ENCODE results near the gene CHPF. TPM values are rescaled to one million over a fixed set of nuclear protein-coding genes. Genes with fewer than 3 reads are reported as not detected.

Gene CHPF
- total and polyA plus RNA-seq, 10 of the 15 experiments (the other 5 are each of a cell fraction or from before 2014, with no cell fraction given): 0.09 to 17.4 (median 8.3) TPM; not detected in 1

- POLR2A ChIA-PET: no interaction called here
- Histone ChIP-seq H3K9ac (ENCODE audit: control insufficient read depth, insufficient read depth, low read length) (no peak overlapping the region), H3K36me3 (ENCODE audit: control insufficient read depth in 2 of 2, insufficient read depth in 2 of 2, low read length in 1 of 2) (peaks cover 0 to 2% of the 10 kb centered on the region in 2 experiments; a peak in 1 of 4 replicates), H3K4me2 (ENCODE audit: control insufficient read depth, insufficient read depth) (no peak overlapping the region), H2AFZ (ENCODE audit: control insufficient read depth, low read depth, low read length) (no peak overlapping the region), H3K9me3 (replicated peaks; ENCODE audit: control insufficient read depth, insufficient read depth, low read length) (no peaks in the 10 kb centered on the region), H4K20me1 (ENCODE audit: control insufficient read depth, insufficient read depth) (no peaks in the 10 kb centered on the region), H3K4me1 (ENCODE audit: control insufficient read depth, insufficient read depth, low read length) (no peaks in the 10 kb centered on the region), H3K4me3 (no peak overlapping the region), H3K27ac (ENCODE audit: control insufficient read depth, insufficient read depth) (no peak overlapping the region), H3K79me2 (ENCODE audit: control insufficient read depth, insufficient read depth, low read length) (no peaks in the 10 kb centered on the region), H3K27me3 (replicated peaks in 1 of 2; ENCODE audit: control insufficient read depth in 2 of 2, insufficient read depth in 2 of 2, low read length in 1 of 2) (peaks cover 12 to 14% of the 10 kb centered on the region in 2 experiments; a peak in 3 of 4 replicates)
- ATAC-seq: peak; percentile 42
- no peak for TF ChIP-seq MXI1 (IDR thresholded peaks at IDR 0.05; ENCODE audit: low read depth, low read length)
- no peak for TF ChIP-seq CBX5 (IDR thresholded peaks at IDR 0.05; ENCODE audit: low read depth)
- no peak for TF ChIP-seq USF2 (IDR thresholded peaks at IDR 0.05; ENCODE audit: borderline replicate concordance, low read depth, low read length)
- no peak for TF ChIP-seq KLF5 (IDR thresholded peaks at IDR 0.05; ENCODE audit: partially characterized antibody)
- no peak for TF ChIP-seq SMC3 (IDR thresholded peaks at IDR 0.05; ENCODE audit: borderline replicate concordance, low read length)
- no peak for TF ChIP-seq TAF1 (IDR thresholded peaks at IDR 0.05; ENCODE audit: borderline replicate concordance, low read depth, low read length)
- TF ChIP-seq RB1 (IDR thresholded peaks at IDR 0.05; ENCODE audit: borderline replicate concordance): no peak
- no peak for TF ChIP-seq DPF2 (IDR thresholded peaks at IDR 0.05)
- BruUV-seq (replicated peaks): no TSS peak
- FAIRE-seq: no peak
- SMC1A ChIA-PET (ENCODE audit: uncharacterized antibody, unreplicated experiment): no interaction called here
- intact Hi-C loops (cut with micrococcal nuclease; ENCODE audit: unreplicated experiment) (no loop called here), in situ Hi-C loops (cut with MboI) (no loop called here)
- WGBS (ENCODE audit: insufficient coverage, insufficient replicate concordance, low lambda C conversion rate, missing lambda C conversion rate): 17% methylated on average over 10 of the region's 14 CpGs
- RAD21 ChIA-PET (ENCODE audit: unreplicated experiment): interaction anchor here (1.6 to 2.4 kb wide), 3 partner anchors 10 to 21 kb away, joined by 7 to 9 read pairs (median 8); partner anchors contain the start of gene GMPPA
- CTCF ChIA-PET: interaction anchor here (1.0 to 3.4 kb wide), 6 partner anchors 10 to 51 kb away, joined by 3 to 26 read pairs (median 9); partner anchors contain the start of gene GMPPA
- DNase-seq (ENCODE audit: low read depth, low spot score): no peak
Observed at GRCh38 chr2:219508971-219509779, 34.4 kb downstream of the CHPF start.

Measured in GM12878 (cell line).